ENCODE measurements around the gene SMIM5. TPM values are rescaled to one million over a fixed set of nuclear protein-coding genes. Genes with fewer than 3 reads are reported as not detected.

The SMIM5 gene
- total and polyA plus RNA-seq, 2 of the 13 experiments (the other 11 are each of a cell fraction or from before 2014, with no cell fraction given): not detected

DNA sequence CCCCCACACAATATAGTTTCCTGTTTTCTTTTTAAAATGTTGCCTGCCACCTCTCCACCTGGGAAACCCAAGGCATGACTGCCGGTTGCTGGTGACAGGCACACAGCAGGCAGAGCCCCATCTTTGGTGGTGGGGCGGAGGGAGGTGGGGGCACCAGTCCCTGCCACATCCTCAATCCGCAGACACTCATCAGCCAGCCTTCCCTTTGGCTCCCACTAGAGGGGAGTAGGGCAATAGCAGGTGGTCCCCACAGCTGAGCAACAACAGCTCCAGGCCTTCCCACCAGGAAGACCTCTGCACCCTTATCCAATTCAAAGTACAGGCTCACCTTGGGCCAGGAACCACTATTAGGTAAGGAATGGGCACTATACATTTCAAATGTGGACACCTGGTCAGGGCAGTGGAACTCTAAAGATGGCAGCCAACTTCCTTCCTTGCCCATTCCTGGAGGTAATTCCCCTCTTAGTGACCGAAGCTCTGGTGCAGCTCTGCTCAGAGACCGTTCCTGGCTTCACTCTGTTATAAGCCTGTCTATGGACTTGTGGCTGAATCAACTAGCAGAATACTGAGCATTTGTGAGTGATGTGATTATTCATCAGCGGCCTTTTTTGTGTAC is 19.8 kb downstream of the SMIM5 start (continued):
- TF ChIP-seq, protein P1, sequence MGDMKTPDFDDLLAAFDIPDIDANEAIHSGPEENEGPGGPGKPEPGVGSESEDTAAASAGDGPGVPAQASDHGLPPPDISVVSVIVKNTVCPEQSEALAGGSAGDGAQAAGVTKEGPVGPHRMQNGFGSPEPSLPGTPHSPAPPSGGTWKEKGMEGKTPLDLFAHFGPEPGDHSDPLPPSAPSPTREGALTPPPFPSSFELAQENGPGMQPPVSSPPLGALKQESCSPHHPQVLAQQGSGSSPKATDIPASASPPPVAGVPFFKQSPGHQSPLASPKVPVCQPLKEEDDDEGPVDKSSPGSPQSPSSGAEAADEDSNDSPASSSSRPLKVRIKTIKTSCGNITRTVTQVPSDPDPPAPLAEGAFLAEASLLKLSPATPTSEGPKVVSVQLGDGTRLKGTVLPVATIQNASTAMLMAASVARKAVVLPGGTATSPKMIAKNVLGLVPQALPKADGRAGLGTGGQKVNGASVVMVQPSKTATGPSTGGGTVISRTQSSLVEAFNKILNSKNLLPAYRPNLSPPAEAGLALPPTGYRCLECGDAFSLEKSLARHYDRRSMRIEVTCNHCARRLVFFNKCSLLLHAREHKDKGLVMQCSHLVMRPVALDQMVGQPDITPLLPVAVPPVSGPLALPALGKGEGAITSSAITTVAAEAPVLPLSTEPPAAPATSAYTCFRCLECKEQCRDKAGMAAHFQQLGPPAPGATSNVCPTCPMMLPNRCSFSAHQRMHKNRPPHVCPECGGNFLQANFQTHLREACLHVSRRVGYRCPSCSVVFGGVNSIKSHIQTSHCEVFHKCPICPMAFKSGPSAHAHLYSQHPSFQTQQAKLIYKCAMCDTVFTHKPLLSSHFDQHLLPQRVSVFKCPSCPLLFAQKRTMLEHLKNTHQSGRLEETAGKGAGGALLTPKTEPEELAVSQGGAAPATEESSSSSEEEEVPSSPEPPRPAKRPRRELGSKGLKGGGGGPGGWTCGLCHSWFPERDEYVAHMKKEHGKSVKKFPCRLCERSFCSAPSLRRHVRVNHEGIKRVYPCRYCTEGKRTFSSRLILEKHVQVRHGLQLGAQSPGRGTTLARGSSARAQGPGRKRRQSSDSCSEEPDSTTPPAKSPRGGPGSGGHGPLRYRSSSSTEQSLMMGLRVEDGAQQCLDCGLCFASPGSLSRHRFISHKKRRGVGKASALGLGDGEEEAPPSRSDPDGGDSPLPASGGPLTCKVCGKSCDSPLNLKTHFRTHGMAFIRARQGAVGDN (CRISPR knock-in tag; IDR thresholded peaks at IDR 0.05): peak; percentile 49
- TF ChIP-seq SAP130 (CRISPR knock-in tag; IDR thresholded peaks at IDR 0.05; ENCODE audit: low read depth) (peak; percentile 38; the same call in 1 of the 2 replicates), ZNF501 (CRISPR knock-in tag; IDR thresholded peaks at IDR 0.05) (0 out of 2 replicates have a peak, but pooled peaks have one; percentile 28), ELF1 (CRISPR knock-in tag; IDR thresholded peaks at IDR 0.05) (0 out of 2 replicates have a peak, but pooled peaks have one; percentile 23), XRCC5 (optimal IDR thresholded peaks at IDR 0.05; ENCODE audit: low read length) (peak; percentile 89), KMT2B (CRISPR knock-in tag; IDR thresholded peaks at IDR 0.05) (0 out of 2 replicates have a peak, but pooled peaks have one; percentile 29), FOXO1 (CRISPR knock-in tag; IDR thresholded peaks at IDR 0.05) (0 out of 2 replicates have a peak, but pooled peaks have one; percentile 28), SALL1 (CRISPR knock-in tag; IDR thresholded peaks at IDR 0.05) (peak; percentile 31; the same call in 1 of the 2 replicates), SRSF1 (optimal IDR thresholded peaks at IDR 0.05; ENCODE audit: low read depth, low read length) (no peak), HMG20B (CRISPR knock-in tag; conservative IDR thresholded peaks at IDR 0.05) (no peak), SSRP1 (CRISPR knock-in tag; IDR thresholded peaks at IDR 0.05) (0 out of 2 replicates have a peak, but pooled peaks have one; percentile 30), EEA1 (CRISPR knock-in tag; IDR thresholded peaks at IDR 0.05; ENCODE audit: borderline replicate concordance) (0 out of 2 replicates have a peak, but pooled peaks have one; percentile 20), GATAD1 (CRISPR knock-in tag; IDR thresholded peaks at IDR 0.05) (peak; percentile 35; the same call in 1 of the 2 replicates), REPIN1 (CRISPR knock-in tag; IDR thresholded peaks at IDR 0.05; ENCODE audit: borderline replicate concordance, low read depth) (0 out of 2 replicates have a peak, but pooled peaks have one; percentile 29)
- TF ChIP-seq, protein P2, sequence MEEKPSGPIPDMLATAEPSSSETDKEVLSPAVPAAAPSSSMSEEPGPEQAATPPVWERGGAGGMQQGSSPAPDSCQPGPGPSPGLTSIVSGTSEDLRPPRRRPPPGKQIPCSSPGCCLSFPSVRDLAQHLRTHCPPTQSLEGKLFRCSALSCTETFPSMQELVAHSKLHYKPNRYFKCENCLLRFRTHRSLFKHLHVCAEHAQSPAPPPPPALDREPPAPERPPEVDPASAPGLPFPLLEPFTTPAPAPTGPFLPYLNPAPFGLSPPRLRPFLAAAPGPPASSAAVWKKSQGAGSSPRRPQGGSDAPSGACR (CRISPR knock-in tag; IDR thresholded peaks at IDR 0.05): no peak
- TF ChIP-seq, protein P3, sequence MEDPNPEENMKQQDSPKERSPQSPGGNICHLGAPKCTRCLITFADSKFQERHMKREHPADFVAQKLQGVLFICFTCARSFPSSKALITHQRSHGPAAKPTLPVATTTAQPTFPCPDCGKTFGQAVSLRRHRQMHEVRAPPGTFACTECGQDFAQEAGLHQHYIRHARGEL (CRISPR knock-in tag; IDR thresholded peaks at IDR 0.05): 0 out of 2 replicates have a peak, but pooled peaks have one; percentile 66
- TF ChIP-seq, protein P4, sequence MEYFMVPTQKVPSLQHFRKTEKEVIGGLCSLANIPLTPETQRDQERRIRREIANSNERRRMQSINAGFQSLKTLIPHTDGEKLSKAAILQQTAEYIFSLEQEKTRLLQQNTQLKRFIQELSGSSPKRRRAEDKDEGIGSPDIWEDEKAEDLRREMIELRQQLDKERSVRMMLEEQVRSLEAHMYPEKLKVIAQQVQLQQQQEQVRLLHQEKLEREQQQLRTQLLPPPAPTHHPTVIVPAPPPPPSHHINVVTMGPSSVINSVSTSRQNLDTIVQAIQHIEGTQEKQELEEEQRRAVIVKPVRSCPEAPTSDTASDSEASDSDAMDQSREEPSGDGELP (IDR thresholded peaks at IDR 0.05; ENCODE audit: borderline replicate concordance, low read depth): peak; percentile 55; the same call in 1 of the 2 replicates
- TF ChIP-seq, protein P5, sequence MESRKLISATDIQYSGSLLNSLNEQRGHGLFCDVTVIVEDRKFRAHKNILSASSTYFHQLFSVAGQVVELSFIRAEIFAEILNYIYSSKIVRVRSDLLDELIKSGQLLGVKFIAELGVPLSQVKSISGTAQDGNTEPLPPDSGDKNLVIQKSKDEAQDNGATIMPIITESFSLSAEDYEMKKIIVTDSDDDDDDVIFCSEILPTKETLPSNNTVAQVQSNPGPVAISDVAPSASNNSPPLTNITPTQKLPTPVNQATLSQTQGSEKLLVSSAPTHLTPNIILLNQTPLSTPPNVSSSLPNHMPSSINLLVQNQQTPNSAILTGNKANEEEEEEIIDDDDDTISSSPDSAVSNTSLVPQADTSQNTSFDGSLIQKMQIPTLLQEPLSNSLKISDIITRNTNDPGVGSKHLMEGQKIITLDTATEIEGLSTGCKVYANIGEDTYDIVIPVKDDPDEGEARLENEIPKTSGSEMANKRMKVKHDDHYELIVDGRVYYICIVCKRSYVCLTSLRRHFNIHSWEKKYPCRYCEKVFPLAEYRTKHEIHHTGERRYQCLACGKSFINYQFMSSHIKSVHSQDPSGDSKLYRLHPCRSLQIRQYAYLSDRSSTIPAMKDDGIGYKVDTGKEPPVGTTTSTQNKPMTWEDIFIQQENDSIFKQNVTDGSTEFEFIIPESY (CRISPR knock-in tag; IDR thresholded peaks at IDR 0.05): 0 out of 2 replicates have a peak, but pooled peaks have one; percentile 43

Data from HepG2 (cell line).